GM19035 (cell line): Measurements from ENCODE around the gene AIPL1.

Source experiments
- ATAC-seq: cut with Tn5 transposase; IDR thresholded peaks from one replicate; pipeline ENCODE4 v1.9.1; 2021; ENCODE audit not compliant: unreplicated experiment

The AIPL1 gene

DNA sequence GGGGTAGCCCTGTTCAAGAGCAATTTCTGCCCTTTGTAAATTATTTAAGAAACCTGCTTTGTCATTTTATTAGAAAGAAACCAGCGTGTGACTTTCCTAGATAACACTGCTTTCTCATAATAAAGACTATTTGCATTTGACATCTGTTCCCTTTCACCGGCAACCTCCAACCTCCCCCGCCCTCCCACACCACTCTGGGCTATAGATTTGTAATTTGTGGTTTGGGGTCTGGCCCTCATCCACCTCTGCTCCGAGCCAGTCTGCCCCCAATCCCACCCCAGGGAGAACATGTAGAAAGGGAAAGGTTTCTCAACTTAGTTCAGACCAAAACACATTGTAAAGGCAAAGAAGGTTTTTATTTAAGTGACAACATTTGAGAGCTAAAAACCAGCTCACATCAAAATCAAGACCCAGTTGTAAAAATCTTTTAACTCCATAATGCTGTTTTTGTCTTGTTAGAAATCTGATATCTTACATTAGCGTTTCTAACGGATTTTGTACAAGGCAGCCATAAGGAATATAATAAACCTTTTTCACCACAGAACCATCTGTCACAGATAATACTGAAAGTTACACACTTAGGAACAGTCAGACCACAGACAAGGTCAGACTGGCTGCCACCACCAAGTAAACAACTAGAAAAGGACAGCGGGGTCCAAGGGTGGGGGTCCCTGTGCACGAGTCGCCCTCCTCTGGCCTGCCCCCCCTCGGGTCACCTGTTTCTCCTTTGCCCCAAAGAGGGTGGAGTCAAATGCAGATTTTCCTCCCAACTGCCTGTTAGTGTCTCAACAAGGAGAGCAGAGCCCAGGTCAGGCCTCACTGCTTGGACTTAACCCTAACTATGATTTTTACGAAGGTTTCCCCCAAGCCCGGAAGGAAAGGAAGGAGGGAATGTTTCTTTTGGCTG is 16.3 kb upstream of the AIPL1 start:
- ATAC-seq = no peak

DNA sequence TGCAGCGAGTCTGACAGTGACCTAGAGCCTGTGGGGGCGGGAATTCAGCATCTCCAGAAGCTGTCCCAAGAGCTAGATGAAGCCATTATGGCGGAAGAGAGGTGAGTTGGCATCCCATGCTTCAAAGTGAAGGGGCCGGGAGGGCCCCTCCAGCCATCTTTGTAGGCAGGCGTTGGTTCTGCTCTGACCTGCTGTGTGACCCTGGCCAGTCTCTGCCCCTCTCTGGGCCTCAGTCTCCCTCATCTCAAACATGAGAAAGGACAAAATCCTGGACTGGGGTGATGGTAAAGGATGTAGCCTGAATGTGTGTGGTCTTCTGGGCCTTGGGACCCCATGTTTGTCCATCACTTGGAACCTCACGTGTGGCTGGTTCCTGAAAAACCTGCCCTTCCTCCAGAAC is 14.4 kb upstream of the AIPL1 start:
- no peak for ATAC-seq

DNA sequence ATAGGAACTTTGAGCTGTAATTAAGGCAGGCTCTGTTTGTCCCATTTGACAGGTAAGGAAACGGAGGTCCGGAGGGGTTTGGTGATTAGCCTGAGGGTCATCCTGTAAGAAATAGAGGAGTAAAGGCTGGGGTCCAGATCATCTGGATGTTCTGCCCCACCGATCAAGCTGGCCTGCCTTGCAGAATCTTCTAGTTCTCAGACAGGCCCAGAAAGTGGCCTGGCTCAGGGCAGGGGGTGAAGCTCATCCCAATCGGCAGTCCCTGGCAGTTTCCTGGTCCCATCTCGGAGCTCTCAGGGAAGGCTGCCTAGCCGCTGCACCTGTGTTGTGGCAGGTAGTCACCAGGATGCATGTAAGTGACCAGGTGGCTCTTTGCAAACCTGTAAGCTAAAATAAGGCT is 13.6 kb upstream of the AIPL1 start:
- no peak for ATAC-seq

DNA sequence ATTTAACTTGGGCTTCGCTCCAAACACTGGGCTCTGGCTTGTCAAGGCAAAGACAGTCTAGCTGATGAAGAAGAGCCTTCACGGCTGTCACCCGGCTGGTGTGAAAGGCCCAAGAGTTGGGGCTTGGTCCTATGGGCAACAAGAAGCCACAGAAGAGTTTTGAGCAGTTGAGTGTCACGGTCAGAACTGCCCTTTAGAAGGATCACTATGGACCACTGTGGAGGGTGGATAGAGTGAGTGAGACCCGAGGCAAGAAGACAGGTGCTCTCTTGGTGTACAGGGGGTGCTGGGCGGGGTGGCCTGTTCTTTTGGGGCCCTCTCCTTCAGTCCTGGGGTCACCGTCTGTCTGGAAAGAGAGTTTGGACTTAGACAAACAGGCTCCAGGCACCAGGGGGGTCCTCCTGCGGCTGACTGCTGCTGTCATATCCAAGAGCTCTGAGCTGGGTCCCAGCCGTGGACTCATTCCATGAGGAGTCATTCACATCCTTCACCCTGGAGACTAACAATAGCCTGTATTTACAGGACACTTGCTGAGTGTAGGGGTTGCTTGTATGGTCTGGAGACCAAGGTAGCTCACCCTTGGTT is 11.7 kb upstream of the AIPL1 start:
- no peak for ATAC-seq

DNA sequence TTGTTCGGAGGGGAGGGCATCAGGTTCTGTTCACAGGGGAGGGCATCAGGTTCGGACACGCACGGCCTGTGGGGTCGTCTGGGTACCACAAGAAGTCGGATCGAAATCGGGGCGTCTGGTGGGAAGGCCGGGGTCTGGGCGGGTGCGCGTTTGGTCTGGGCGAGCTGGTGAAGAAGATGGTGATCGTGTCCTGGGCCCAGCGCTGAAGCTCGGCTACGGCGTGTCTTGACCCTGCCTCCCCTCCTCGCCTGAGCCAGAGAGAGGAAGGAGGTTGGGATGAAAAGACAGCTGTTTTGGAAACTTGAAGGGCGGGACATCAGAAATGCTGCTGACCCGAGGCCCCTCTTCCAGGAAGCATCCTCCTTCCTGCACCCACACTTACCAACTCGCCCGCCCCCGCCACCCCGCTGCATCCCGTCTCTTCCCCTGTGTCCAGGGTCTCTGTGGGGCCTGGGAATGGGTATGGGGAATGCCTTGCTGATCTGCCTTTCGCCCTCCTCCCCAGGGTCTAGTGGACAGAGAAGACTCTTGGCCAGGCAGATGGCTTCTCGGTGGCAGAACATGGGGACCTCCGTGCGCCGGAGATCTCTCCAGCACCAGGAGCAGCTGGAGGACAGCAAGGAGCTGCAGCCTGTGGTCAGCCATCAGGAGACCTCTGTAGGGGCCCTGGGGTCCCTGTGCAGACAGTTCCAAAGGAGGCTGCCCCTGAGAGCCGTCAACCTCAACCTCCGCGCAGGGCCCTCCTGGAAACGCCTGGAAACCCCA is 9.8 kb upstream of the AIPL1 start:
- ATAC-seq = no peak

DNA sequence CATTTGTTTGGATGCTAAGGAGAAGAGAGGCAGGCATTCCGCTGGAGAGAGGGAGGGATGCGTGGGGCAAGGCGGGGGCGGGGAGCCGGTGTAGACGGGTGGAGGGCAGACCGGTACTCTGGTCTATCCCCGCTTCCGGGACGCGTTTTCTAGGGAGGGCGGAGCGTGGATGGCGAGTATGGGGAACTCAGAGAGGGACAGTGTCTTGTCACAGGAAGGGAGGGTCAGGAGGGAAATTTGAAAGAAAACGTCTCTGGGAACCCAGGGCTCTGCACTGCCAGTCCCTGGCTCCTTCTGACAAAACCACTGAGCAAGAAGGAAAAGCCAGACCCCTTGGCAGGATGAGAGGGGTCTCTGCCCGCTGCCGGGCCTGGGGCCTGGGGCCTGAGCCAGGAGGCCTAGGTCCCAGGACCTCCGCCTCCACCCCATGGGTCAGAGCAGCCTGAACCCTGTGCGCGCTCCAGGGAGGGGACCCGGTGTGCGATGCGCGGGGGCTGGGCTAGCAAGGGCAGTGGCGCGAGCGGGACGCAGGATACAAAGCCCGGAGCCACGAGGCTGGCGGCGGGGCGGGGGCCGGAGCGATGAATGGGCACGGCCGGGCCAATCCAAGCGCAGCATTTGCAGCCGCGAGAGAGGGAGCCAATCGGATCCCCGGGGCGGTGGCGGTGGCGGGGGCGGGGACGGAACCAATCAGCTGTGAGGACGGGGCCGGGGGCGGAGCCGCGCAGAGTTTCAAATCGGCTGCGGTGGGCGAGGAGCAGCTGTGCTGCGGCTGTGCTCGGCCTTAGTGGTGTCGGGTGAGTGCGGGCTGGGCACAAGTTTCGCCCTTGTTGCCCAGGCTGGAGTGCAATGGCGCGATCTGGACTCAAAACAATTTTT is 9.0 kb upstream of the AIPL1 start, which contains the start of gene PIMREG:
PIMREG (plus strand) TSS at position 764 of the 879 bp plus-strand sequence. CDS start 656 bp downstream, outside the sequence.
- ATAC-seq = peak; percentile 87

DNA sequence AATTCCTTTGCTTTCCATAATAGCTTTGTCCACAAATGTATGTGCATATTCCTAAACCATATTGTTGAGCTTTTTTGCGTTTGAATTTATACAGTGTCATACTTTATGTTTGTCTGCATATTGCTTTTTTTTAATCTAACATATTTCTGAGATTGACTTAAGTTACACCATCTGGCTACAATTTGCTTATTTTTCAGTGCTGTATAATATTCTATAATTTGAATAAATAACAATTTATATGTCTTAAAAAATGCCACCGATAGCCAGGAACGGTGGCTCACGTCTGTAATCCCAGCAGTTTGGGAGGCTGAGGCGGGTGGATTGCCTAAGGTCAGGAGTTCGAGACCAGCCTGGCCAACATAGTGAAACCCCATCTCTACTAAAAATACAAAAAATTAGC is 7.9 kb upstream of the AIPL1 start:
- ATAC-seq = no peak

DNA sequence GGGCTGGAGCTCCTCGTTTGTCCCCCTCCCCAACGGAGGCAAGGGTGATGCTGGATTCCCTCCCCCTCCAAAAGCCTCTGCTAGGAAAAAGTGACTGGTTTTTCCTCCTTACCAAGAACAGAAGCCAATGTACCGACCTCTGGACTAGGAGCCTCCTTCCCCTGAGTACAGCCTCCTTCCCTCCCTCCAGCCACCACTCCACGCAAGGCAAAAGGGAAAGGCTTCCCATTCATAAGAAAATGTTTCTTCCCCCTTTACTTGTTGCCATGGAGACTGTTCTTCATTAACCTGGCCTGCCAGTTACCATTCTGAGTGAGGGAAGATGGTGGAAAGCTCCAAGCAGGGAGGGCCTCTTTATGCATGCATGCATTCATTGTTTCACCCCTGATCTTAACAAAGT is 5.0 kb upstream of the AIPL1 start:
- ATAC-seq = no peak

DNA sequence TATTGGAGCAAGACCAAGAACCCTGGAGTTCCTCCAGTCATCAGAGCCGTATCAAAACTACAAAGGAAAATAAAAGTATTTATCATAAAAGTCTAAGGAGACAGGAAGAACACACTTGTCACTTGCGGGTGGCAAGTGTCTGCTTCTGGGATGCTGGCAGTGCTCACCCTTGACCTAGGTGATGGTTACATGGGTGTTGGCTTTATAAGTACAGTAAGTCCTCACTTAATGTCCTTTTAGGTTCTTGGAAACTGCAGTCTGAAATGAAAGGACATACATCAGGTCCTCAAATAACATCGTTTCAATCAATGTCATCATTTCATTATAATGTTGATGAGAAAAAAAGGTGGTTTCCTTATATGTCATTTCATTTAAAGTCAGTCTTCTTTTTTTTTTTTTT is 3.0 kb upstream of the AIPL1 start:
- ATAC-seq = no peak

DNA sequence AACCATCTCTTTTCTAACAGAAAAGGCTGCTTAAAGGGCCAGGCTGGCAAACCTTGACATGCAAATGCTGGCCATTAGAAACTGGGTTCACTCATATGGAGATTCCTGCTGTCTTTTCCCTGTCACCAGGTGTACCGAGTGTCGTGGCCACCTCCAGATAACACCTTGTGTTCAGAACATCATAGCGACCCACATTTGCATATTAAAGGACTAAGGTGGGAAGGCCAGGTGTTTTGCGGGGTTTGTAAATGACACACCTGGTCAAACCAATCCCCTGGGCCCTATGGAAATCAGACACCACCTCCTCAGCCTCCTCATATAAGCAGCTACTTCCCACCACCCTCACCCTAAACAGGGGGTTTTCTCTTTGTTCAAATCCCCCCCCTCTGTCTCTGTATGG is 2.5 kb upstream of the AIPL1 start:
- ATAC-seq = no peak

DNA sequence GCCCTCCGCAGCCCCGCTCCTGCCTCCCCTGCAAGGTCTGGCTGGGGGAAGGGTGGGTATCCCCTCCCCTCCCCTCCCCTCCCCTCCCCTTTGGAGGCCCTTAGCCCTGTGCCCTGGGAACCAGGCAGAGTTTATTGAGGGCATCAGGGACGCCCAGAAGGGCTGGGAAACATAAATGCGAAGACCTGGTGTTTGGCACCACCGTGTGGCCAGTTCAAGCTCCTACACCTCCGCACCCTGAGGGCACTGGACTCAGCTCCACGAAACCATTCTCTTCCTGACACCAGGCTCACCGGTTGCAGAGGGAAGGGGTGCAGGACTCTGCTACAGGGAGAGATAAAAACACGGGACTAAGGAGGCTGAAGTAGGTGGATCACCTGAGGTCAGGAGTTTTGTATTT is 1.0 kb upstream of the AIPL1 start:
- no peak for ATAC-seq

DNA sequence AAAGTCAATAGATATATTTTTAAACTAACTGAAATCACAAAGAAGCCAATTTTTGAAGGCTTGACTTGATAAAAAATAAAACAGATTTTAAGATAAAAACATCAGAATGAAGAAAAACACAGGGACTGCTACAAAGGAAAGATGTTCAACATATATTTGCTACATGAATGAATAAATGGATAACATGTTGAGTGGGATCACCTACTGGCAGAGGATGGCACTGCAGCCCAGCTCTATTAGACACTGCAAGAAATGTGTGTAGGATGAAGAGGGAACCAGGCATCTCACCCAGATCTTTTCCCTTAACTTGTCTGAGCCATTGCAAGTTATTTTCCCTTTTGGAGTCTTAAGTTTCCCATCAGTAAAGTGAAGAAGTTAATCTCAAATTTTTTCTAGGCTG is 4.2 kb downstream of the AIPL1 start:
- ATAC-seq = no peak

DNA sequence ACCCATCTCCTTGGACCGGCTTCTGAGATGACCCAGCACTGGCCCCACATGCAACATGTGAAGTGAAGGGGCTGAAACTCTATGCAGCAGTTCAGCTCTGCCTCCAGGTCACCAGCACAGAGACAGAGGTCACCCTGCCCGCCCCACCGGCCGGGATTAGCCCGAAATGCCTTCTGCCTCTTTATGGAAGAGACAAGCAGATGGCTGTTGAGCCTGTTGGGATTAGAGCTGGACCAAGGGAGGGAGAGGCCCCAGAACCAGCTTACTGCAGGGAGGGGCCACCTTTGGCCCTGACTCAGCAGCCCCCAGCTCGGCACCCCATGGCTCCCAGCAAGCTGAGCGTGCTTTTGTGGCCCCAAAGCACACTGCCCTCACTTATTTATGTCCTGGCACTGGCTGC is 5.7 kb downstream of the AIPL1 start:
- no peak for ATAC-seq

DNA sequence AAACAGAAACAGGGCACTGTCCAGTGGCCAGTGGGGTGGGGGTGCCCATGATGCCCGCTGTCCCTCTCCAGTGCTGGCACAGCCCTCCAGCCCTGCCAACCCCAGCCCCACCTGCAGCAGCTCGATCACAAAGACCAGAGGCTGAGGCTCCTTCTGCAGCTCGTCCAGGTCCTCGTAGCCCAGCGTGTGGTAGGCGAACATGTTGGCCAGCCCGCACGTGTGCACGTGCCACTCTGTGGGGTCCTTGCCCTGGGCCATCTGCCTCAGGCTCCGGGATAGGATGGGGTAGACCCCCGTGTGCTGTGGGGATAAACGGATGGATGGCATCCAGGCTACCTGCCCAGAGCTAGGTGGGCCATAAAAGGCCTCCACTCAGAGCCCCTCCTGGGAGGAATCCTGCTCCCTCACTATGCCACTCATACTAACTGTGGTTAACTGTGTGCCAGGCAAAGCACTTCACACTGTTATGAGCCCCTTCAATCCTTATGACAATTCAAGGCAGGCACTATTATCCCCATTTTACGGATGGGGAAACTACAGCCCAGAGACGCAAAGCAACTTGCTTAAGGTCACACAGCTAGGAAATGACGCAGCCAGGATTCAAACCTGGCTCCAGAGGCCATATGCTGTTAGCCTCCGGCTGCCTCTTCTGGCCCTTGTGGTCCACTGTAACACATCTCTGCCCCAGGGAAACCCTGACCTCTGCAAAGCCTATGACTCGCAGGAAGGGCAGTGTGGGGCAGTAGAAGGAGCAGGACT is 6.5 kb downstream of the AIPL1 start:
- ATAC-seq = no peak

DNA sequence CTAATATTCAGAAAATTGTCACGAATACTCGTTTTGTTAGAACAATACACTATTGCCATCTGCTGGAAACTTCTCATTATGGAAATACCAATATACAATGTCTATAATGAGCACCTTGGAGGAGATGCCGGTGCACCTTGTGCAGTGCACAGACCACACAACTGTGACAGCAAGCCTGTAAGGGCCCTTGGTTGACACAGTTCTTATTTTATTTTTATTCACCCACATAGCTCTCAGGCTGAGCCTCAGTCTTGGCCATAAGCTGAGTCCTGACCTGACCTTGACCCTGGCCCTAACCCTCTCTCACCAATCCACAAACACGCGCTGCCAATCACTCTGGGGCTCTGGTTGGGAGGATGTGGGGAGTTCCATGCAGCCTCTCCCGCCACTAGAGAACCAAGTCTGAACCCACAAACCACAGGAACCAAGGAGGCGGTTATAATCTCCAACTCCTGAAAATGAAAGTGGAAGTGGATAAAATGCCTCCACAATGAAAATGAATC is 7.6 kb downstream of the AIPL1 start:
- ATAC-seq = no peak

DNA sequence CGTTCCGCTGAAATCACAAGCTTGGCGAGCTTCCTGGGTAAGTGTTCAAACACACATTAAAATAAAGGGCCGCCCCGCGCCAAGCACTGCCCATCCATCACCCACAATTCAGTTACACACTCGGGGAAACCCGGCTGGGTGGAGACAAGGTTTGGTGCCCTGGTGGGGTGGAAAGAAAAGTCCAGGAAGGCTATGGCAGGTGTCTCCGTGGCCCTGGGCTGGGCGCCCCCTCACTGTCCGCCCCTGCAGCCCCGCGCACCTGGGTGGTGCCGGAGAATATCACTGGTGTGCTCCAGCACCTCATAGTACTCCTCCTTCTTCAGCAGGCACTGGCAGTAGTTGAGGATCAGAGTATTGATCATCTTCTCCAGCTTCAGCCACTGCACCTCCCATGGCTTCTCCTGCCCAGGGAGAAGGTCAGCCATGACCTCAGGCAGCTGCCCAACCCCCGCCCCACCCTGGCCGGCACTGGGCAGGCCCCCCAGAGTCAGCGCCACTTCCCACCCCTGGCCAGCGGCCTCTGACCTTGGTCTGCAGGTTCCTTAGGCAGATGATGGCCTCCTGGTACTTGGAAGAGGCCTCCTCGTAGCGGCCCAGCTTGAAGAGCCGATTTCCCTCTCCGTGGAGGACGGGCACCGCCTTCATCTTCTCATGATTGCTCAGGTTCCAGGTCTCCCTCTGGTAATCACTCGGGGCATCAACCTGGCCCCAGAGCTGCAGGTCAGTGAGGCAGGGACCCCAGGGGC is 8.4 kb downstream of the AIPL1 start:
- no peak for ATAC-seq

DNA sequence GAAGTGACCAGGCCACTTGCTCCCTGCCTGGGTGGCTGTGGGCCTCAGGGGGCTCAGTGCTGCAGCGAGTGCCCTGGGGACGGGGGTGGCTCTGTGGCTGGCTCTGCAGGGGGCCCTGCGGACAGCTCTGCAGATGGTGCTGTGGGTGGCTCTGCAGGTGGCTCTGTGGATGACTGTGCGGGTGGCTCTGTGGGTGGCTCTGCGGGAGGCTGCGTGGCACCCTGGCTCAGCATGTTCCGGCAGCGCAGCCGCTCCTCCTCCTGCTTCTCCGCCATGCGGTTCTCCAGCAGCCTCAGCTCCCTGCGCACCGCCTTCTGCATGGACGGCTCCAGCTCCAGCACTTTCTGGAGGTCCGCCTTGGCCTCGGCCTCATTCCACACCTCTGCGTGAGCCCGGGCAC is 9.5 kb downstream of the AIPL1 start:
- no peak for ATAC-seq

DNA sequence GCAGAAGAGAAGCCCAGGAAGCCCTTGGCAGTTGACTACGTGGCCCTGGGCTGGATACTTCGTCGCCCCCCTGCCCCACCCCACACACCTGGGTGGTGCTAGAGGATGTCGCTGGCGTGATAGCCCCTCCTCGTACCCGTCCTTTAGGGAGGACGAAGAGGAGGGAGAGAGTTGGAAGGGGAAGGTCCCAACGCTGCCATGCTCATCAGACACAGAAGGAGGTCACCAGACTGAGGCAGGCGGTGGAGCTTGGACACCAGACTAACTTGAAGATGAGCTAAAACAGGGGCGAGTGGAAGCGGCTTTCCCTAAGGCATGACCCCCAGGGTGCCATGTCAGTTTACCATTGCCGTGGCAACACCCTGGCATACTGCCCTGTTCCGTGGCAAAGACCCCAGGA is 11.0 kb downstream of the AIPL1 start:
- ATAC-seq = no peak

DNA sequence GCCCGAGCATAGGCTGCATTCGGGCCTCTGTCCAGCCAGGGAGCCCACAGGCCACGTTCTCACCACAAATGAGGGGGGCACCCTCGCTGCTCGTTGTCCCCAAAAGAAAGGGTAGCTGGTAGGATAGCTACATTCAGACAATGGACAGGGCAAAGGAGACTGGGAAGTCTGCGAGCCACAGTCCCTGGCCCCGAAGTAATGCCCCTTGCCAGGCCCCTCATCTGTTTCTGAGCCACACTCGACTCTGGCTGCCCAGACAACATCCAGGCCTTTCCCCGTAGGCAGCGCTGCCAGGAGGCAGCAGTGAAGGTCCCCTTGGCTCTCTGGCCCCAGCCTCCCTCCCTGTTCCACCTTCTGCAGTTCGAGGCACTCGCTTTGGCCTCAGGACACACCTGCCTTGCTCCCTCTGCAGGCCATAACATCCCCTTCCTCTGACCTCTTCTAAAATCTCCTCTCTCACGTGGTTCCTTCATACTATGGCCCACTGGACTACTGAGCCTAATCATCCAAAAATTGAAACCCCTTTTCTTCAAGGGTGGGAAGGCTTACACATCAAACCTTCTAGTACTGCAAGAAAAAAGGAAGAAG is 12.2 kb downstream of the AIPL1 start:
- ATAC-seq = no peak
